K562 (cell line): Measurements from ENCODE around the gene NEMP1. TPM values are rescaled to one million over a fixed set of nuclear protein-coding genes. Genes with fewer than 3 reads are reported as not detected.

ENCODE experiments used
- BDP1 ChIP-seq: IDR thresholded peaks from 3 replicates; pipeline ENCODE4 v1.6.1; 2011; ENCODE audit not compliant: insufficient read length, insufficient read depth
- BHLHE40 ChIP-seq: IDR thresholded peaks from 2 replicates; pipeline ENCODE4 v1.6.1; 2011; ENCODE audit warnings: low read length, improper control_type of control experiment
- ERF ChIP-seq: fragments of 450-650 bp; formaldehyde crosslinking; IDR thresholded peaks from 2 replicates; pipeline ENCODE4 v1.4.0; 2020; ENCODE audit warnings: mild to moderate bottlenecking, mixed read lengths
- ETV1 ChIP-seq: fragments of 450-650 bp; conservative IDR thresholded peaks from 2 replicates; pipeline ENCODE4 v1.6.1; 2016; ENCODE audit warnings: missing genetic modification characterization, control low read depth, low read depth, missing compliant biosample characterization
- HEY1 ChIP-seq: fragments of 250-450 bp; sonication (Bioruptor Pico); IDR thresholded peaks from 2 replicates; pipeline ENCODE4 v1.5.0; 2020; ENCODE audit warnings: mild to moderate bottlenecking, moderate library complexity, borderline replicate concordance
- KDM1A ChIP-seq, 2 experiments: fragments of 450-650 bp; IDR thresholded peaks; 2 replicates each; pipeline ENCODE4 v1.6.1; 2016; ENCODE audit warnings: mild to moderate bottlenecking in 2 of 2
- MNT ChIP-seq, 2 experiments: fragments of 450-650 bp; conservative IDR thresholded peaks; 2 replicates each; pipeline ENCODE4 v1.6.1; 2017; ENCODE audit warnings: mild to moderate bottlenecking in 2 of 2, moderate library complexity in 2 of 2
- MTA1 ChIP-seq: fragments of 450-650 bp; IDR thresholded peaks from 2 replicates; pipeline ENCODE4 v1.6.1; 2017; ENCODE audit warnings: borderline replicate concordance
- NBN ChIP-seq: fragments of 450-650 bp; IDR thresholded peaks from 2 replicates; pipeline ENCODE4 v1.6.1; 2016; ENCODE audit warnings: low read depth, mild to moderate bottlenecking
- RNF2 ChIP-seq: sonication (generic); IDR thresholded peaks from 2 replicates; pipeline ENCODE4 v1.6.1; 2016
- SUPT5H ChIP-seq: fragments of 450-650 bp; IDR thresholded peaks from 2 replicates; pipeline ENCODE4 v1.6.1; 2016
- ZNF133 ChIP-seq: fragments of 250-450 bp; sonication (Bioruptor Pico); IDR thresholded peaks from 2 replicates; pipeline ENCODE4 v1.4.0; 2020; ENCODE audit warnings: mild to moderate bottlenecking
- ZNF324 ChIP-seq: fragments of 250-450 bp; sonication (Bioruptor Pico); IDR thresholded peaks from 2 replicates; pipeline ENCODE4 v1.4.0; 2020; ENCODE audit warnings: mild to moderate bottlenecking
- ZNF57 ChIP-seq: fragments of 450-650 bp; formaldehyde crosslinking; IDR thresholded peaks from 2 replicates; pipeline ENCODE4 v1.4.0; 2020; ENCODE audit warnings: mild to moderate bottlenecking, moderate library complexity
- ZNF644 ChIP-seq: fragments of 200-800 bp; sonication (Bioruptor generic); IDR thresholded peaks from 2 replicates; pipeline ENCODE4 v1.6.1; 2016; ENCODE audit warnings: low read depth, missing genetic modification characterization, missing compliant biosample characterization
- ZNF717 ChIP-seq: fragments of 250-450 bp; sonication (Bioruptor Pico); IDR thresholded peaks from 2 replicates; pipeline ENCODE4 v1.5.0; 2021
- ZNF766 ChIP-seq: fragments of 200-800 bp; sonication (Bioruptor generic); conservative IDR thresholded peaks from 2 replicates; pipeline ENCODE4 v1.6.1; 2016; ENCODE audit warnings: missing genetic modification characterization, missing compliant biosample characterization
- polyA plus RNA-seq, 8 experiments: library from polyadenylated mRNA; depleted of rRNA in 4 of 8; stranded (reverse) in 5 of 8; unstranded in 3 of 8; fragments of >200 nt; fragmentation: Nextera tagmentation in 2 of 8; fragmentation: Illumina TruSeq in 1 of 8; extraction: Ambion mirVana in 2 of 8; extraction: Trizol in 1 of 8; gene quantifications; 2 replicates each; pipeline versions ENCODE4 v1.2.1 to v1.2.3, GENCODE V29; 2011 to 2014; ENCODE audit warnings: inconsistent platforms in 1 of 8, missing spikeins in 1 of 8
- total RNA-seq, 7 experiments: library from RNA; depleted of rRNA in 6 of 7; stranded (reverse); fragments of >200 nt in 6 of 7; fragmentation: Illumina TruSeq in 2 of 7; extraction: Trizol in 2 of 7; gene quantifications; 2 replicates each; pipeline versions ENCODE4 v1.2.1 to v1.2.3, GENCODE V29; 2011 to 2021; ENCODE audit warnings: low replicate concordance in 1 of 7
- TF ChIP-seq, protein P1 (sequence below): IDR thresholded peaks from 2 replicates; pipeline ENCODE4 v1.6.1; 2014; ENCODE audit warnings: antibody characterized with exemption
- TF ChIP-seq, protein P2 (sequence below): fragments of 200-800 bp; sonication (Bioruptor generic); IDR thresholded peaks from 2 replicates; pipeline ENCODE4 v1.6.1; 2017; ENCODE audit warnings: missing genetic modification characterization, missing compliant biosample characterization
- TF ChIP-seq, protein P3 (sequence below): fragments of 250-450 bp; sonication (Bioruptor Pico); IDR thresholded peaks from 2 replicates; pipeline ENCODE4 v1.8.0; 2022; ENCODE audit warnings: inconsistent platforms
- TF ChIP-seq, protein P4 (sequence below): fragments of 250-450 bp; sonication (Bioruptor Pico); IDR thresholded peaks from 2 replicates; pipeline ENCODE4 v1.6.1; 2021; ENCODE audit warnings: mild to moderate bottlenecking

The NEMP1 gene
- total and polyA plus RNA-seq, 9 of the 15 experiments (the other 6 are each of a cell fraction or from before 2014, with no cell fraction given) = 9.5 to 82.2 (median 41.2) TPM

DNA sequence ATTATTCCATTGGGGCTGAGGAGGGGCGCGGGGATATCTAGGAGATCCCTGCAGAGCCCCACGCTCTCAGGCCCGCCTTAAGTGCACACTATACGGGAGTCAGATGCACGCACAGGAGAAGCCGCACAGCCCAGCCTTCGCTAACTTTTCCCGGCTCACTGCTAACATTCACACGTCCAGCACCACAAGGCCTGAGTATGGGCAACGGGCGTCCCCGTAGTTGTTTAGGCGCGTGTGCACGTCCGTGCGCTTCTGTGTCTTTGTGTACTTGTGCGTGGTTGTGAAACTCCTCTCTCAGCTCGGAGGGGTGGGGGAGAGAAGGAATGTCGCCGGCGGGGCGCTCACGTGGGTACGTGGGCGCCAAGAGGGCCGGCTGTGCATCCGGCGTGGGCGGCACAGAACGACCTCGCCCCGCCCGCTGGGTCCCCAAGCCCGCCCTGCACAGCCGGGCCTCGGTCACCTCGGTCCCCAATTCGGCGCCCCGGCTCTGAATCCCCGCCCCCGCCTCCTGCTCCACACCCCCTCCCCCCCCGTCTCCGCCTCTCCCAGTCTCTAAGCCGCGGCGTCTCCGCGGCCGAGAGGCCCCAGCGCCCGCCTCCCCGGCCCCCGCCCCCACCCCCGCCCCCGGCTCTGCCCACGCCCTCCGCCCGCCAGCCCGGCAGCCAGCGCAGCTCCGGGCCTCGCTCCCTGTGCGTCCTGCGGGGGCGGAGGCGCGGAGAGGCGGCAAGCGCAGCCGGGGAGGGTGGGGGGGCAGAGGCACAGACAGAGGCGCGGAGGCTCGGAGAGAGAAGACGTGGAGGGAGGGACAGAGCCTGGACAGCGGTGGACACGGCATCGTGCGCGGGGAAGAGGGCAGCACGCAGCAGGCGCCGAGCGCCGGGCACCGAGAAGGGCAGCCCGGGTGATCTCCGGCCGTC lies 10.0 kb upstream of the NEMP1 start, which contains the start of gene NAB2 (continued):
- TF ChIP-seq RNF2 (peak; percentile 81), SUPT5H (peak; percentile 67), HEY1 (no peak), ZNF717 (CRISPR knock-in tag) (no peak), ZNF644 (tag) (no peak), NBN (peak; percentile 60; the same call in 1 of the 2 replicates), KDM1A (IDR thresholded peaks at IDR 0.05) (peak in 1 of 2 experiments; percentile 88; a peak in 2 of 4 replicates), MNT (conservative IDR thresholded peaks at IDR 0.05) (peak; percentile 80 to 81), ZNF133 (no peak), BDP1 (no peak), MTA1 (peak; percentile 29; the same call in 1 of the 2 replicates), ZNF324 (CRISPR knock-in tag) (0 out of 2 replicates have a peak, but pooled peaks have one; percentile 6), BHLHE40 (peak; percentile 92), ETV1 (tag) (peak; percentile 74), ZNF766 (CRISPR knock-in tag) (no peak), ERF (peak; percentile 62; the same call in 1 of the 2 replicates), ZNF57 (CRISPR knock-in tag) (no peak)
- TF ChIP-seq, protein P1, sequence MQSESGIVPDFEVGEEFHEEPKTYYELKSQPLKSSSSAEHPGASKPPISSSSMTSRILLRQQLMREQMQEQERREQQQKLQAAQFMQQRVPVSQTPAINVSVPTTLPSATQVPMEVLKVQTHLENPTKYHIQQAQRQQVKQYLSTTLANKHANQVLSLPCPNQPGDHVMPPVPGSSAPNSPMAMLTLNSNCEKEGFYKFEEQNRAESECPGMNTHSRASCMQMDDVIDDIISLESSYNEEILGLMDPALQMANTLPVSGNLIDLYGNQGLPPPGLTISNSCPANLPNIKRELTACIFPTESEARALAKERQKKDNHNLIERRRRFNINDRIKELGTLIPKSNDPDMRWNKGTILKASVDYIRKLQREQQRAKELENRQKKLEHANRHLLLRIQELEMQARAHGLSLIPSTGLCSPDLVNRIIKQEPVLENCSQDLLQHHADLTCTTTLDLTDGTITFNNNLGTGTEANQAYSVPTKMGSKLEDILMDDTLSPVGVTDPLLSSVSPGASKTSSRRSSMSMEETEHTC = peak; percentile 68; the same call in 1 of the 2 replicates
- TF ChIP-seq, protein P2, sequence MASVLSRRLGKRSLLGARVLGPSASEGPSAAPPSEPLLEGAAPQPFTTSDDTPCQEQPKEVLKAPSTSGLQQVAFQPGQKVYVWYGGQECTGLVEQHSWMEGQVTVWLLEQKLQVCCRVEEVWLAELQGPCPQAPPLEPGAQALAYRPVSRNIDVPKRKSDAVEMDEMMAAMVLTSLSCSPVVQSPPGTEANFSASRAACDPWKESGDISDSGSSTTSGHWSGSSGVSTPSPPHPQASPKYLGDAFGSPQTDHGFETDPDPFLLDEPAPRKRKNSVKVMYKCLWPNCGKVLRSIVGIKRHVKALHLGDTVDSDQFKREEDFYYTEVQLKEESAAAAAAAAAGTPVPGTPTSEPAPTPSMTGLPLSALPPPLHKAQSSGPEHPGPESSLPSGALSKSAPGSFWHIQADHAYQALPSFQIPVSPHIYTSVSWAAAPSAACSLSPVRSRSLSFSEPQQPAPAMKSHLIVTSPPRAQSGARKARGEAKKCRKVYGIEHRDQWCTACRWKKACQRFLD = peak; percentile 67
- TF ChIP-seq, protein P3, sequence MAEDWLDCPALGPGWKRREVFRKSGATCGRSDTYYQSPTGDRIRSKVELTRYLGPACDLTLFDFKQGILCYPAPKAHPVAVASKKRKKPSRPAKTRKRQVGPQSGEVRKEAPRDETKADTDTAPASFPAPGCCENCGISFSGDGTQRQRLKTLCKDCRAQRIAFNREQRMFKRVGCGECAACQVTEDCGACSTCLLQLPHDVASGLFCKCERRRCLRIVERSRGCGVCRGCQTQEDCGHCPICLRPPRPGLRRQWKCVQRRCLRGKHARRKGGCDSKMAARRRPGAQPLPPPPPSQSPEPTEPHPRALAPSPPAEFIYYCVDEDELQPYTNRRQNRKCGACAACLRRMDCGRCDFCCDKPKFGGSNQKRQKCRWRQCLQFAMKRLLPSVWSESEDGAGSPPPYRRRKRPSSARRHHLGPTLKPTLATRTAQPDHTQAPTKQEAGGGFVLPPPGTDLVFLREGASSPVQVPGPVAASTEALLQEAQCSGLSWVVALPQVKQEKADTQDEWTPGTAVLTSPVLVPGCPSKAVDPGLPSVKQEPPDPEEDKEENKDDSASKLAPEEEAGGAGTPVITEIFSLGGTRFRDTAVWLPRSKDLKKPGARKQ (CRISPR knock-in tag) = no peak
- TF ChIP-seq, protein P4, sequence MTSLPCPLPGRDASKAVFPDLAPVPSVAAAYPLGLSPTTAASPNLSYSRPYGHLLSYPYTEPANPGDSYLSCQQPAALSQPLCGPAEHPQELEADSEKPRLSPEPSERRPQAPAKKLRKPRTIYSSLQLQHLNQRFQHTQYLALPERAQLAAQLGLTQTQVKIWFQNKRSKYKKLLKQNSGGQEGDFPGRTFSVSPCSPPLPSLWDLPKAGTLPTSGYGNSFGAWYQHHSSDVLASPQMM (CRISPR knock-in tag) = no peak
